Measurements from ENCODE around the gene TICRR.

Gene TICRR

GRCh38 chr15:89654847-89655805 lies 79.9 kb downstream of the TICRR start, which contains the start of gene KIF7:
TSS of gene KIF7 (minus strand) at chr15:89655467. CDS start at chr15:89652930, 2,537 bp downstream.
- DNase-seq, result peak; percentile 77
- H3K27ac Mint-ChIP-seq, result peak within 1 kb of the TSS; percentile 70
- H3K9me3 Mint-ChIP-seq, result peaks cover under 1% of the 10 kb centered on the region
- peaks cover 43% of the 10 kb centered on the region for H3K27me3 Mint-ChIP-seq (ENCODE audit: low read depth, poor library complexity)
- TF ChIP-seq, protein P1, sequence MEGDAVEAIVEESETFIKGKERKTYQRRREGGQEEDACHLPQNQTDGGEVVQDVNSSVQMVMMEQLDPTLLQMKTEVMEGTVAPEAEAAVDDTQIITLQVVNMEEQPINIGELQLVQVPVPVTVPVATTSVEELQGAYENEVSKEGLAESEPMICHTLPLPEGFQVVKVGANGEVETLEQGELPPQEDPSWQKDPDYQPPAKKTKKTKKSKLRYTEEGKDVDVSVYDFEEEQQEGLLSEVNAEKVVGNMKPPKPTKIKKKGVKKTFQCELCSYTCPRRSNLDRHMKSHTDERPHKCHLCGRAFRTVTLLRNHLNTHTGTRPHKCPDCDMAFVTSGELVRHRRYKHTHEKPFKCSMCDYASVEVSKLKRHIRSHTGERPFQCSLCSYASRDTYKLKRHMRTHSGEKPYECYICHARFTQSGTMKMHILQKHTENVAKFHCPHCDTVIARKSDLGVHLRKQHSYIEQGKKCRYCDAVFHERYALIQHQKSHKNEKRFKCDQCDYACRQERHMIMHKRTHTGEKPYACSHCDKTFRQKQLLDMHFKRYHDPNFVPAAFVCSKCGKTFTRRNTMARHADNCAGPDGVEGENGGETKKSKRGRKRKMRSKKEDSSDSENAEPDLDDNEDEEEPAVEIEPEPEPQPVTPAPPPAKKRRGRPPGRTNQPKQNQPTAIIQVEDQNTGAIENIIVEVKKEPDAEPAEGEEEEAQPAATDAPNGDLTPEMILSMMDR (IDR thresholded peaks at IDR 0.05), result no peak
- peaks cover 14% of the 10 kb centered on the region for H3K36me3 Mint-ChIP-seq (ENCODE audit: low read depth)
- H3K4me1 Mint-ChIP-seq, result peaks cover 22% of the 10 kb centered on the region
- peak within 1 kb of the TSS; percentile 91 for H3K4me3 Mint-ChIP-seq

DNA sequence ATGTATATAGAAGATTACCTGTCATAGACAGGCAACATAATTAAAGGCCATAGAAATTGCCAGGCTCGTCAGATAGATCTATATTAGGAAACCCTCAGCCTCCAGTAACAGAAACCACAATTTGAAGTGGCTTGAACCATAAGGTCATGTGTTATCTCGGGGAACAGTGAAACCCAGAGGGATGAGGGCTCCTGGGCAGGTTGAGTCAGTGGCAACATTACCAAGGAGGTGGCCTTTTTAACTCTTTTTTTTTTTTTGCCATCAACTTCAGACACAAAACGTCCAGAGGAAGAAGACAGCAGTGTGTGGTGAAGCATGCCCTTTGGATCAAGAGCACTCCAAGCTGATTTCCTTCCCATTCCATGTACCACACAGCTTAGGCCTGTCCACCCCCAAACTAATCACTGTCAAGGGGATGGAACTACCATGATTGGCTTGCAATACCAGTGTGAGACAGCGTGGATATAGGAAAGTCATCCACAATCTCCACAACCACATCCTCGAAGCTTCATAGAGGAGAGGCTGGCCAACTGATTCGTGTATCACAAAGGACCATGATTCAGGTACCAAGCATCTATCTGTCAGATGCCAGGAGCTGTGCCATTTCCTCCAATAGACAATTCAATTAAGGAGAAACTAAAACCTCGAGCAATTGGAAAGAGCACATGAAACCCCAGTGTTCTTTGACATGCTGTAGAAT lies 81.0 kb downstream of the TICRR start:
- H3K4me3 Mint-ChIP-seq, result peak overlapping the region; percentile 91
- no peak for DNase-seq
- H3K27me3 Mint-ChIP-seq (ENCODE audit: low read depth, poor library complexity), result peaks cover 54% of the 10 kb centered on the region
- peaks cover 7% of the 10 kb centered on the region for H3K9me3 Mint-ChIP-seq
- peaks cover 22% of the 10 kb centered on the region for H3K4me1 Mint-ChIP-seq
- TF ChIP-seq, protein P1 (IDR thresholded peaks at IDR 0.05), result no peak
- peak overlapping the region; percentile 69 for H3K27ac Mint-ChIP-seq
- H3K36me3 Mint-ChIP-seq (ENCODE audit: low read depth), result peaks cover 12% of the 10 kb centered on the region

GRCh38 chr15:89657686-89658200 lies 82.5 kb downstream of the TICRR start:
- TF ChIP-seq, protein P1 (IDR thresholded peaks at IDR 0.05), result no peak
- no peaks in the 10 kb centered on the region for H3K36me3 Mint-ChIP-seq (ENCODE audit: low read depth)
- no peak overlapping the region for H3K27ac Mint-ChIP-seq
- H3K4me1 Mint-ChIP-seq, result peaks cover 24% of the 10 kb centered on the region
- H3K27me3 Mint-ChIP-seq (ENCODE audit: low read depth, poor library complexity), result peaks cover 61% of the 10 kb centered on the region
- H3K4me3 Mint-ChIP-seq, result no peak overlapping the region
- DNase-seq, result no peak
- H3K9me3 Mint-ChIP-seq, result peaks cover 7% of the 10 kb centered on the region

DNA sequence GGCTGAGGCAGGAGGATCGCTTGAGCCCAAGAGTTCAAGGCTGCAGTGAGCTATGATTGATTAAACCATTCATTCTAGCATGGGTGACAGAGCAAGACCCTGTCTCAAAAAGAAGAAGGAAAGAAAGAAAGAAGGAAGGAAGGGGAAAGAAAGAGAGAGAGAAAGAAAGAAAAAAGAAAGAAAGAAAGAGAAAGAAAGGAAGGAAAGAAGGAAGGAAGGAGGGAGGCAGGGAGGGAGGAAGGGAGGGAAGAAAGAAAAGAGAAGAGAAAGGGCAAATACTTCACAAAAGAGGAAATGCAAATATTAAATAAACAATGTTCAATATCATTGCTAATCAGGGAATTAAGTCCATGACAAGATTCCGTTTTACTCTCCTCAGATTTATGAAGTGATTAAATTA lies 84.0 kb downstream of the TICRR start:
- TF ChIP-seq, protein P1 (IDR thresholded peaks at IDR 0.05), result no peak
- H3K4me3 Mint-ChIP-seq, result no peak overlapping the region
- peaks cover 18% of the 10 kb centered on the region for H3K4me1 Mint-ChIP-seq
- H3K27me3 Mint-ChIP-seq (ENCODE audit: low read depth, poor library complexity), result peaks cover 59% of the 10 kb centered on the region
- no peaks in the 10 kb centered on the region for H3K36me3 Mint-ChIP-seq (ENCODE audit: low read depth)
- peaks cover 7% of the 10 kb centered on the region for H3K9me3 Mint-ChIP-seq
- DNase-seq, result no peak
- no peak overlapping the region for H3K27ac Mint-ChIP-seq

DNA sequence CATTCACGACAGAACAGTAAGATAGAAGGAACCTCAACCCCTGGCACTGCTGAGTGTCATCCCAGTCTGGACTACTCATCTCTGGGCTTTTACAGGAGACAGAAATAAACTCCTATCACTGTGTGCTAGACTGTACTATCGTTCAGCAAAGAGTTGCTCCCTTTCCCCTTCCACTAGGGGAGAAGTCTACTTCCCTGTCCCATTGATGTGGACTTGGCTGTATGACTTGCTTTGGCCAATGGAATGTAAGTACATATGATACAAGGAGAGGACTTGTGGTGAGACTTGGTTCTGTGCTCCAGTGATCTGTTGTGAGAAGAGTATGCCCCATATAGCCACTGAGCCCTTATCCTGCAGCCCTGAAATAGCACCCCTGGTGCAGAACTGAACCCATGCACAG lies 85.3 kb downstream of the TICRR start:
- DNase-seq, result no peak
- Mint-ChIP-seq H3K27me3 (ENCODE audit: low read depth, poor library complexity) (peaks cover 58% of the 10 kb centered on the region), H3K4me3 (no peak overlapping the region), H3K9me3 (peaks cover 7% of the 10 kb centered on the region), H3K36me3 (ENCODE audit: low read depth) (no peaks in the 10 kb centered on the region), H3K4me1 (peaks cover 19% of the 10 kb centered on the region), H3K27ac (no peak overlapping the region)
- TF ChIP-seq, protein P1 (IDR thresholded peaks at IDR 0.05), result no peak
